ENCODE results near the gene CAPN15.

Gene CAPN15

DNA sequence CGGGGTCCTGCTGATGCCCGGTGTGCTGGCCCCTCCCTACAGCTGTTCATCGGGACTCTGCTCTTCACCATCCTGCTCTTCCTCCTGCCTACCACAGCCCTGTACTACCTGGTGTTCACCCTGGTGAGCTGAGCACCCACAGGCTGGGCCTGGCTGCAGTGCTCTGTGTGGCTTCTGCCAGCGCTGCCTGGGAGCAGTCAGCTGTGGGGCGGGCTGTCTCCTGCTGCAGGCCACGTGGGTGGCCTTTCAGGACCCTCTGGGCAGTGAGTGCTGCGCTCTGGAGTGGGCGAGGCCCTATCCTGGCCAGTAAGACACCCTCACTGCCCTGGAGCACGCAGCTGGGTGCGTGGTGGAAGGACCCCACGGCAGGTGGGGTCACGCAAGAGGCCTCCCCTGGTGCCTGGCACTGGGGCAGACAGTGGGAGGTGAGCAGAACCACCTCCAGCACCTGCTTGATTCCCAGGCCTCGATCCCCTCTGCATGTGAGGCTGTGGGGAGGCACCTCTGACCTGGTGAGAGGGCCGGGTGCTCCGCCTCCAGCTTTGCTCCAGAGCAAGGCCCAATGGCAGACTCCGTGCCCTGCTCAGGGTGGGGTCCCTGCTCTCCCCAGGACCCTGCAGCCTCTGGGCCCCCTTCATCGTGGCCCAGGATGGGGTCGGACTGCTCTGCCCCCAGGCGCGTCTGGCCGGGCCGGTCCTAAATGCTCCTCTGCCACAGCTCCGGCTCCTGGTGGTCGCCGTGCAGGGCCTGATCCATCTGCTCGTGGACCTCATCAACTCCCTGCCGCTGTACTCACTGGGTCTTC, 52.8 kb downstream of the CAPN15 start:
- no peak for DNase-seq

DNA sequence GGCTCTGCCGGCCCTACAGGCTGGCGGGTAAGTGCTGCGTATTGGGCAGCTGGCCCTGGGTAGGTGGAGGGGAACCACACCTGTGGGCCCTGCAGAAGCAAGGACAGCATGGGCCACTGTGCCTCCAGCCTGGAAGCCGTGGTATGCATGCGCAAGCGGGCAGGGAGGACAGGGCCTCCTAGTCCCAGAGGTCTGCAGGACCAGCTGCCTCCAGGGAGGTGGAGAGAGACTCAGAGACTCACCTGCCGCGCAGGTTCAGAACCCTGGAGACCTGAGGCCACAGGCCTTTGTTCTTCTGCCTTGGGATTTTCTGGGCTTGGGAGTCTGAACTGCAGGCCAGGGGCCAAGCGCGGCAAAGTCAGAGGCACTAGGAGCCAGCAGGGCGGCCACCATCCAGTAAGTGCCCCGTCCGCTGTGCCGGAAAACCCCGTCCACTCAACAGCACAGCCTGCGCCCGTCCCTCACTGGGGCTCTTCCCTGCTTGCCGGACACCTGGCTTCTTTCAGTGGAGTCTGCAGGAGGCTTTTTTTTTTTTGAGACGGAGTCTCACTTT, 53.5 kb downstream of the CAPN15 start:
- DNase-seq, result no peak

DNA sequence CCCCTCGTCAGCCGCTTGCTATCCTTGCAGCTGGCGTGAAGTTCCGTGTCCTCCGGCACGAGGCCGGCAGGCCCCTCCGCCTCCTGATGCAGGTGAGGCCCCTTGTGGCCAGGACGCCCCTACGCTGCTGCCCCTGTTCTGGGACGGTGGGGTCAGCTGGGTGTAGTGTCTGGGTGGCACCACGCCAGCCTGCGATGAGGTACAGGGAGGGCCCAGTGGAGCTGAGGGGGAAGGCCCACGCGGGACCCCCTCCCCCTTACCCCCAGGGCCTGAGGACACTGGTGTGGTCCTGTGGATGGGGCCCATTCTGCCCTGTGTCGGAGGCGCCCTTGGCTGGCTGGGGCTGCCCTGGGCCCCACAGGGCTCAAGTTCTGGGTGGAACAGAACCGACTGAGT, 54.7 kb downstream of the CAPN15 start:
- DNase-seq, result no peak

DNA sequence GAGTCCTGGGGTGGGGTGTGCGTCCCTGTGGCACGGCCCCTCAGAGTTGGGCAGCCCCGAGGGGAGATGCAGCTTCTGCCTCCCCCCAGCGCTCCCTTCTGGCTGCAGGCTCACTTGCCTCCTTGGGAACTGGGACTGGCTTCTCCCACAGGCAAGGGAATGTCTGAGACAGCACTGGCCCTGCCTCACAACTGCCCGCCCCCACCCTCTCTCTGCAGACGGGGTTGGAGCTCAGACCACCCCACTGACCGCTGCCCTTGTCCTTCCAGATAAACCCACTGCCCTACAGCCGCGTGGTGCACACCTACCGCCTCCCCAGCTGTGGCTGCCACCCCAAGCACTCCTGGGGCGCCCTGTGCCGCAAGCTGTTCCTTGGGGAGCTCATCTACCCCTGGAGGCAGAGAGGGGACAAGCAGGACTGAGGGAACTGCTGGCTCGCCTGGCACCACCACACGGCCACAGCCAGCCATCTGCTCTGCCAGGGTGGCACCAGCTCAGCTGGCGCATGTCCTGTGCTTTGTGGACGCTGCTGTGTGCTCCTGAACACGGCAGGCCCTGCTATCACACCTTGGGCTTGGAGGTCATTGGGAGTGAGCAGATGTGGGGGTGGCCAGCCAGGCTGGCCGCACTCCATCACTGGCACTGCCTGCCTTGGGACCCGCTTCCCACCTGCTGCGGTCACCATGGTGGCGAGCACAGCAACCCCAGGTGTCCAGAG, 55.3 kb downstream of the CAPN15 start:
- no peak for DNase-seq

- DNase-seq, result no peak
Measured at GRCh38 chr16:583470-583814, 55.9 kb downstream of the CAPN15 start.

- DNase-seq, result no peak
Measured at GRCh38 chr16:583815-584591, 56.5 kb downstream of the CAPN15 start.

- no peak for DNase-seq
Measured at GRCh38 chr16:585351-585750, 57.8 kb downstream of the CAPN15 start.

GRCh38 chr16:586047-586644, 58.6 kb downstream of the CAPN15 start:
- no peak for DNase-seq

DNA sequence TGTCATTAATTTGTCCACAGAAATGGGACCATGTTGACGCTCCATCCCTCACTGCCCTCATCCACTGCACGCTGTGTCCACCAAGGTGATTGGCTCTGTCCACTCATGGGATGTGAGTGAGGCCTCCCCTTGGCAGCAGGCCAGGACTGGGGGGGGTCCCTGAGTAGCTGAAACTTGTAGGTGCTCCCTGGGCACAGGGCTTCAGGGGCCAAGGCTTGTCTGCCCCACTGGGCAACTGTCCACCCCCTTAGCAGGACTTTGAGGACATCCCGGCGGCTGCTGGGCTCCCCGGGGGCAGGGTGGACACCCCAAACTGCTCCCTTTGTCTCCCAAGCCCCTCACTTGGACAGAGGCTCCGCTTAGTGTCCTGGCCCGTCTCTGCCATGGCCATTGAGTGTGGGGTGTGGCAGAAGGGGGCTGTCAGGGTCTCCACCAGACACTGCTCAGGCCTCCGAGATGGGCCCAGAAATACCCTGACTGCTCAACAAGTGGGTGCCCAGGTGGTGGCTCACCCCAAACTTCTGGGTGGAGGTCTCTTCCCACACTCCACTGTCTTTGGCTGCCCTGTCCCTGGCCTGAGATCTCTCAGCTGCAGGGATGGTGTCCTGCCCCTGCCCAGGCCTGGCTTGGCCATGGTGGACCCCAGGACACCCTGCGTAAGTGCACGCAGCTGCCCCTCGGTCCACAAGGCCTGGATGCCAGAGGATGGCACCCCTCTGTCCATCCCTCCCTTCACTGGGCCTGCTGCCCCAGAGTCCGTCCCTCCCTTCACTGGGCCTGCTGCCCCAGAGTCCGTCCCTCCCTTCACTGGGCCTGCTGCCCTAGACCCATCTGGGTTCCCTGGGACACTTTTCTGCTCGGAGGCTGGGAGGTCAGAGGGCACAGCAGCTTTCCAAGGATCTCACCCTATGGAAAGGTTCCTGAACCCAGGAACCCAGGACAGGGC, 59.4 kb downstream of the CAPN15 start:
- DNase-seq, result no peak

- DNase-seq, result no peak
Measured at GRCh38 chr16:588639-588888, 61.1 kb downstream of the CAPN15 start.

- DNase-seq, result peak; percentile 98
Measured at GRCh38 chr16:588889-589657, 61.6 kb downstream of the CAPN15 start.

- DNase-seq, result peak; percentile 99
Measured at GRCh38 chr16:589658-590187, 62.2 kb downstream of the CAPN15 start, which contains the start of gene RAB40C. TSS of gene RAB40C (plus strand) at chr16:590066. CDS start at chr16:590292, 226 bp downstream.

GRCh38 chr16:590188-590814, 62.8 kb downstream of the CAPN15 start:
- no peak for DNase-seq

GRCh38 chr16:590815-591200, 63.3 kb downstream of the CAPN15 start:
- DNase-seq, result no peak

DNA sequence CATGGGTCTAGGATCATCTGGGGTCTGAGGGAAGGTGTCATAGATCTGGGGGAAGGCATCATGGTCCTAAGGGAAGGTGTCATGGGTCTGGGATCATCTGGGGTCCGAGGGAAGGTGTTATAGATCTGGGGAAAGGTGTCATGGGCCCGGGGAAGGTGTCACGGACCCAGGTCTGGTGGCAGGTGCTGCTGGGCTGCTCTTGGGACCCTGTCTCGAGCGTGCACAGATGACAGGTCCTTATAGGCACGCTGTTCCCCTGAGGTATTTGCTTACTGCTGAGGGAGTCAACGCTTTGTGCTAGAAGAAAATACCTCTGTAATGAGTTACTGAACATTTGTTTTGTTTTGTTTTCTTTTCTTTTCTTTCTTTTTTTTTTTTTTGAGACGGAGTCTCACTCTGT, 63.7 kb downstream of the CAPN15 start:
- no peak for DNase-seq

DNA sequence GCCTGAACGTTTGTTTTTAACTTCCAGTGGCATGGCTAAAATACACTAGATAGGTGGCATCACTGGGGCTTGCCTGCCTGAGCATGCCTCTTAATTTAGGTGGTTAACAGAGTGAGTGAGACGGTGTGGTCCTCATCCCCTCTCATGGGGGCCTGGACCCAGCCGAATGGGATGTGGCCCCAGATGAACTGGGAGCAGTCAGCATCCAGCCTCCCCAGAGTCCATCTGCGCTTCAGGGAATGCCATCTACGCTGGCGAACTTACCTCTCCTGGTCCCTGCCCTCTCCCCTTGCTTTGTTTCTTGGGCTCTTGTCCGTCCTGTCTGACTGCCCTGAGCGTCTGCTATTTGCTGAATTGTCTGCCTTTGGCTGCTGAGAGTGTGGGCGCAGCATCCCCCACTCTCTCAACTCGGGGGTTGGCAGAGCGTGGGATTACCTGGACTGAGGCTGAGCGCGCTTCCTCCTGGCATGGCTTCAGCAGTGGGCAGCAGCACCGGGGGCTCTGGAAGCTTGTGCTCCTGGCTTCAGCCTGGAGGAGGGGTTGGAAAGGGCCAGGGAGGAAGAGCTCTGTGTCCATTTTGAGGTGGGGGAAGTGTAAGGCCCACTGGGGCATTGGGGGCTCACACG, 64.5 kb downstream of the CAPN15 start:
- no peak for DNase-seq

DNA sequence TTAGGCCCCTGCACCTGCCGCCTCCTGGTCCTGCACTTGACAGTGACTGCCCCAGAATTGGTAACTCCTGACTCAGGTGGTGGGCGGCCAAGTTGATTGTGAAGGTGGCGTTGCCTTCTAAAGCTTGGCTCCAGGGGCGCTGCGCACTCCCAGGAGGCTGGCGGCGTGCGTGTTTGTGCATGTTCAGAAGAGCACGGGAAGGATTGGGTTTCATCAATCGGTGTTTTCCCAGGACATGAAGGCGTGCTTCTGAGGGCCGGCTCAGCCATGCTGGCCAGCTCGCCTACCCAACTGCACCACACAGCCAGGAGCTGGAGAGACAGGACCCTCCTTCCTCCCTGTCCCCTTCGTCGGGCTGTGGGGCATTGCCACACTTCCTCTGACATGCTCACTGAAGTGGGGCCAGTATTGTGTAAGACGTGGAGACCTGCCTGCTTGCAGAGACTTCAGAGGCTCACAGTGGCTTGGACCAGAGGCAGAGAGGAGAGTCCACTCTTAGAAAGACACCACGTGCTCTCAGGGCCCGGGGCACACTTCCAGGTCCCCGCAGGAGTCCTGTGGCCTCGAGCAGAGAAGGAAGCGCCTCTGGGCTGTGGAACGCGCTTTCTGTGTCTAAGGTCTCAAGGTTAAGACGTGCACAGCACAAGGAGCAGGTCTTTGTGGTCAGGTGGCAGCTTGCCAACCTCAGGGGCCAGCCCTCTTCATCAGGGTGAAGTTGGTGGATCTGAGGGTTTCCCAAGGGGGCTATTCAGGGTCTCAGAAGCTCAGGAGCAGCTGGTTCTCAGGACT, 65.2 kb downstream of the CAPN15 start:
- no peak for DNase-seq

GRCh38 chr16:593406-593805, 65.9 kb downstream of the CAPN15 start:
- DNase-seq, result no peak

- DNase-seq, result no peak
Measured at GRCh38 chr16:593807-594206, 66.3 kb downstream of the CAPN15 start.
